AG09309 (cell line): ENCODE measurements around the gene PCNX1.

Experiments used
- DNase-seq: peaks from one replicate; pipeline ENCODE4 v3.0.0-alpha.2; 2010; ENCODE audit warnings: low read depth
- H3K4me3 ChIP-seq: 2 replicates; pipeline ENCODE4 v1.5.1; 2011; ENCODE audit warnings: mild to moderate bottlenecking, low read depth, low read length, moderate library complexity; ENCODE audit not compliant: control insufficient read depth
- CTCF ChIP-seq: IDR thresholded peaks from 2 replicates; pipeline ENCODE4 v1.5.1; 2011; ENCODE audit warnings: mild to moderate bottlenecking, low read depth, low read length, inconsistent platforms; ENCODE audit not compliant: insufficient read depth, control insufficient read depth; ENCODE audit errors: missing control alignments

PCNX1 gene

GRCh38 chr14:71086567-71086966 lies 179.3 kb downstream of the PCNX1 start:
- no peak overlapping the region for H3K4me3 ChIP-seq
- no peak for TF ChIP-seq CTCF
- no peak for DNase-seq

GRCh38 chr14:71089971-71090370 lies 182.7 kb downstream of the PCNX1 start:
- DNase-seq = peak; percentile 48
- TF ChIP-seq CTCF = no peak

GRCh38 chr14:71094722-71095121 lies 187.5 kb downstream of the PCNX1 start:
- no peak for TF ChIP-seq CTCF
- no peak for DNase-seq
- no peak overlapping the region for H3K4me3 ChIP-seq

More at GRCh38 chr14:71089971-71090370, 182.7 kb downstream of the PCNX1 start:
- H3K4me3 ChIP-seq = no peak overlapping the region

GRCh38 chr14:71096947-71097346 lies 189.7 kb downstream of the PCNX1 start:
- DNase-seq = no peak
- H3K4me3 ChIP-seq = no peak overlapping the region
- no peak for TF ChIP-seq CTCF

GRCh38 chr14:71103662-71104484 lies 196.6 kb downstream of the PCNX1 start:
- peak; percentile 74 for TF ChIP-seq CTCF
- DNase-seq = no peak
- H3K4me3 ChIP-seq = no peak overlapping the region

- TF ChIP-seq CTCF = no peak
- no peak for DNase-seq
- no peak overlapping the region for H3K4me3 ChIP-seq
Observed at GRCh38 chr14:71105177-71105576, 197.9 kb downstream of the PCNX1 start.

- no peak for TF ChIP-seq CTCF
- no peak for DNase-seq
- no peak overlapping the region for H3K4me3 ChIP-seq
Observed at GRCh38 chr14:71107921-71108320, 200.7 kb downstream of the PCNX1 start.
